Choroid plexus epithelial cell (primary cell): Measurements from ENCODE around the gene SEMA4C.

Experiments
- DNase-seq: peaks from one replicate; pipeline ENCODE4 v3.0.0-alpha.2; 2010; ENCODE audit warnings: low read depth
- H3K4me3 ChIP-seq: 2 replicates; pipeline ENCODE4 v1.5.1; 2011; ENCODE audit warnings: low read depth, mild to moderate bottlenecking, control low read depth, low read length, moderate library complexity
- CTCF ChIP-seq: conservative IDR thresholded peaks from 2 replicates; pipeline ENCODE4 v1.5.1; 2011; ENCODE audit warnings: low read depth, mild to moderate bottlenecking, control low read depth, inconsistent platforms, low read length, moderate library complexity

The SEMA4C gene

GRCh38 chr2:96883306-96883705, 13.4 kb upstream of the SEMA4C start:
- TF ChIP-seq CTCF, result no peak
- DNase-seq, result no peak
- no peak overlapping the region for H3K4me3 ChIP-seq

- no peak overlapping the region for H3K4me3 ChIP-seq
- no peak for DNase-seq
- no peak for TF ChIP-seq CTCF
Observed at GRCh38 chr2:96882906-96883305, 13.0 kb upstream of the SEMA4C start.

- no peak for TF ChIP-seq CTCF
- no peak for DNase-seq
- no peak overlapping the region for H3K4me3 ChIP-seq
Observed at GRCh38 chr2:96882230-96882629, 12.3 kb upstream of the SEMA4C start.

- peak; percentile 21 for DNase-seq
- no peak overlapping the region for H3K4me3 ChIP-seq
- TF ChIP-seq CTCF, result no peak
Observed at GRCh38 chr2:96881349-96882195, 11.7 kb upstream of the SEMA4C start.

GRCh38 chr2:96880891-96881273, 11.0 kb upstream of the SEMA4C start:
- no peak for DNase-seq
- TF ChIP-seq CTCF, result no peak
- no peak overlapping the region for H3K4me3 ChIP-seq

- no peak for TF ChIP-seq CTCF
- DNase-seq, result no peak
- H3K4me3 ChIP-seq, result no peak overlapping the region
Observed at GRCh38 chr2:96879545-96880040, 9.7 kb upstream of the SEMA4C start.
